ENCODE data around the gene IER3IP1.

GRCh38 chr18:47204908-47205522 is 28.9 kb upstream of the IER3IP1 start:
- TF ChIP-seq POLR2A (IDR thresholded peaks at IDR 0.05) = no peak
- no peak for TF ChIP-seq POLR2AphosphoS5 (IDR thresholded peaks at IDR 0.05)
- TF ChIP-seq CTCF (IDR thresholded peaks at IDR 0.05) = peak; percentile 72 to 81 (median 77)
- TF ChIP-seq EP300 (IDR thresholded peaks at IDR 0.05; ENCODE audit: low read depth) = no peak
